ENCODE data around the gene TEF.

- TF ChIP-seq POLR2A (IDR thresholded peaks at IDR 0.05; ENCODE audit: low read depth, low read length) = no peak
- TF ChIP-seq POLR2AphosphoS5 (IDR thresholded peaks at IDR 0.05; ENCODE audit: low read depth, low read length) = no peak
- no peak for TF ChIP-seq POU2F2 (IDR thresholded peaks at IDR 0.05; ENCODE audit: low read depth, low read length)
- peak; percentile 2; the same call in 1 of the 2 replicates for TF ChIP-seq TAF1 (IDR thresholded peaks at IDR 0.05; ENCODE audit: low read depth, low read length)
- TF ChIP-seq SPI1 (IDR thresholded peaks at IDR 0.05; ENCODE audit: low read depth, low read length) = no peak
Measured at GRCh38 chr22:41444360-41445128, 62.8 kb downstream of the TEF start.

Measured in GM12891 (cell line).